ENCODE measurements around the gene PSEN1.

The PSEN1 gene

DNA sequence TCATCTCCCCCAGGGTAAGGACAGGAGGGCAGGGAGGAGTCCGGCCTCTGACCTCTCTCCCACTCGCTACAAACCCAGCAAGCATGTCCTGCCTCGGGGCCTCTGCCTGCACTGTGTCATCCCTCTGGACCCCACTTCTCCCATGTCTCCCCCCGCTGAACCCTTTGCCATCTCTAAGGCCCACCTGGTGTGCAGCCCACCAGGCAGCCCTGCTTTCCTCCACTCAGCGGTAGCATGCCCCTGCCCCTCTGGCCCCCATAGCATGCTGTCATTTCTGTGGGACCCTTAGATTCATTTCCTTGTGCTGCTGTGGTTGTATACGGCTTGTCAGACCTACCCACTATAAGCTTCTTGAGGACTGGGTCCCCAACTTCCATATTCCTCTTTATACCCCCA is 118.7 kb downstream of the PSEN1 start:
- POLR2A ChIA-PET, result interaction anchor here (0.6 kb wide), 1 partner anchor 10 kb away, joined by 3 read pairs; no protein-coding TSS in a partner anchor
- no peak for DNase-seq (ENCODE audit: extremely low spot score)
- TF ChIP-seq, protein P1, sequence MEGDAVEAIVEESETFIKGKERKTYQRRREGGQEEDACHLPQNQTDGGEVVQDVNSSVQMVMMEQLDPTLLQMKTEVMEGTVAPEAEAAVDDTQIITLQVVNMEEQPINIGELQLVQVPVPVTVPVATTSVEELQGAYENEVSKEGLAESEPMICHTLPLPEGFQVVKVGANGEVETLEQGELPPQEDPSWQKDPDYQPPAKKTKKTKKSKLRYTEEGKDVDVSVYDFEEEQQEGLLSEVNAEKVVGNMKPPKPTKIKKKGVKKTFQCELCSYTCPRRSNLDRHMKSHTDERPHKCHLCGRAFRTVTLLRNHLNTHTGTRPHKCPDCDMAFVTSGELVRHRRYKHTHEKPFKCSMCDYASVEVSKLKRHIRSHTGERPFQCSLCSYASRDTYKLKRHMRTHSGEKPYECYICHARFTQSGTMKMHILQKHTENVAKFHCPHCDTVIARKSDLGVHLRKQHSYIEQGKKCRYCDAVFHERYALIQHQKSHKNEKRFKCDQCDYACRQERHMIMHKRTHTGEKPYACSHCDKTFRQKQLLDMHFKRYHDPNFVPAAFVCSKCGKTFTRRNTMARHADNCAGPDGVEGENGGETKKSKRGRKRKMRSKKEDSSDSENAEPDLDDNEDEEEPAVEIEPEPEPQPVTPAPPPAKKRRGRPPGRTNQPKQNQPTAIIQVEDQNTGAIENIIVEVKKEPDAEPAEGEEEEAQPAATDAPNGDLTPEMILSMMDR (IDR thresholded peaks at IDR 0.05; ENCODE audit: control extremely low read depth, extremely low read depth, low read depth, missing control alignments), result no peak
- CTCF ChIA-PET, result interaction anchor here (1.1 kb wide), 1 partner anchor 19 kb away, joined by 4 read pairs; no protein-coding TSS in a partner anchor

DNA sequence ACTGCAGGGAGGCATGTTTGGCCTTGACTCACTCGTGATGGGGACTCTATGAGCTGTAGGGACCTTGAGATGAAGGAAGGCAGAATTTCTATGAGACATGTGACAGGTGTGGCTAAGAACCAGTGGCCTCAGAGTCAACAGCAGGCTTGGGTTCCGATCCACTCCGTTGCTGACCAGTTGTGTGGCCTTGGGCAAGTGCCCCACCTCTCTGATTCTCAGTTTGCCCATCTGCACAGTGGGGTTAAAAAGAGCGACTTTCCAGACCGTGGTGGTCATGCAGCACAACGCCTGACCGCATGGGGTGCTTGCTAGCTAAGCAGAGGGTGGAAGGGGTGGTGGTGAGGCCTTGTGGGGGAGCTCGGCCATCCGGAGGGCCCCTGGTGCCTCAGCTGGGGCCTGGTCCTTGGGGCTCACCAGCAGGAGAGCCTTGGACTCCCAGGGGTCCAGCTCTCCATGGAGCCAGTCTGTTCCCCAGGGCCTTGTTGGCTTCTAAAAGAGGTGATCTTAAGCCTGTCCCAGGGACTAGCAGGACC is 119.5 kb downstream of the PSEN1 start:
- TF ChIP-seq, protein P1 (IDR thresholded peaks at IDR 0.05; ENCODE audit: control extremely low read depth, extremely low read depth, low read depth, missing control alignments), result no peak
- no peak for DNase-seq (ENCODE audit: extremely low spot score)
- ChIA-PET POLR2A (interaction anchor here (0.6 kb wide), 1 partner anchor 11 kb away, joined by 3 read pairs; no protein-coding TSS in a partner anchor), CTCF (interaction anchor here (1.0 to 1.3 kb wide), 3 partner anchors 18 to 216 kb away, joined by 3 to 5 read pairs (median 4); no protein-coding TSS in a partner anchor)

GRCh38 chr14:73258076-73258475 is 121.8 kb downstream of the PSEN1 start:
- POLR2A ChIA-PET, result no interaction called here
- TF ChIP-seq, protein P1 (IDR thresholded peaks at IDR 0.05; ENCODE audit: control extremely low read depth, extremely low read depth, low read depth, missing control alignments), result no peak
- no peak for DNase-seq (ENCODE audit: extremely low spot score)
- CTCF ChIA-PET, result interaction anchor here (1.6 kb wide), 1 partner anchor 9 kb away, joined by 3 read pairs; no protein-coding TSS in a partner anchor

GRCh38 chr14:73258845-73259611 is 122.7 kb downstream of the PSEN1 start:
- no peak for DNase-seq (ENCODE audit: extremely low spot score)
- POLR2A ChIA-PET, result interaction anchor here (0.6 kb wide), 1 partner anchor 1052 kb away, joined by 3 read pairs; no protein-coding TSS in a partner anchor
- TF ChIP-seq, protein P1 (IDR thresholded peaks at IDR 0.05; ENCODE audit: control extremely low read depth, extremely low read depth, low read depth, missing control alignments), result no peak
- CTCF ChIA-PET, result interaction anchor here (1.6 kb wide), 1 partner anchor 10 kb away, joined by 3 read pairs; no protein-coding TSS in a partner anchor

- CTCF ChIA-PET, result no interaction called here
These were observed 123.5 kb downstream of the PSEN1 start for GRCh38 chr14:73259837-73260236.

DNA sequence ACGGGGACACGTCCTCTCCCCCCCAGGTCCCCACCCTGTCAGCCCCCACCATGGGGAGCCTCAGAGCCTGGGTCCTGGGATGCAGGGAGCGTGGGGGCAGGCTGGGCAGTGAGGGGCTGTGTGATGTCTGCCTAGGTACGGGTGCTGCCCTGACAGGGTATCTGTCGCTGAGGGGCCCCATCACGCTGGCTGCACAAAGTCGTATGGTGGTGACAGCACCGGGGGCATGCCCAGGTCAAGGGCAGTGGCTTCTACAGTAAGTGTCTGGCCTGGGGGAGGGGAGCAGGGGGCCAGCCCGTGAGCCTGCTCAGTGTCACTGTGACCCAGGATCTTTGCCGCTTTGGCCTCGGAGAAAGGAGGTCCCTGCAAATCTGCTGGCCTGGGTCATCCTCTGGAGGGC is 124.3 kb downstream of the PSEN1 start:
- CTCF ChIA-PET, result no interaction called here
- TF ChIP-seq, protein P1 (IDR thresholded peaks at IDR 0.05; ENCODE audit: control extremely low read depth, extremely low read depth, low read depth, missing control alignments), result no peak
- no peak for DNase-seq (ENCODE audit: extremely low spot score)
- POLR2A ChIA-PET, result no interaction called here

More at GRCh38 chr14:73259837-73260236, 123.5 kb downstream of the PSEN1 start:
- DNase-seq (ENCODE audit: extremely low spot score), result no peak
- TF ChIP-seq, protein P1 (IDR thresholded peaks at IDR 0.05; ENCODE audit: control extremely low read depth, extremely low read depth, low read depth, missing control alignments), result no peak
- POLR2A ChIA-PET, result no interaction called here
